Large intestine (tissue), 3 donors: ENCODE data around the gene PLPP3. TPM values are rescaled to one million over a fixed set of nuclear protein-coding genes. Genes with fewer than 3 reads are reported as not detected.

ENCODE experiments used
- DNase-seq, 2 donors: peaks; one replicate each; pipeline versions ENCODE4 v3.0.0 to v3.0.0-alpha.2; 2013
- H3K27ac ChIP-seq: one replicate; pipeline ENCODE4 v1.5.1; 2013; ENCODE audit warnings: low read length
- H3K27me3 ChIP-seq: 2 replicates; pipeline ENCODE4 v1.6.1; 2013; ENCODE audit warnings: low read length; ENCODE audit not compliant: control insufficient read depth, insufficient read depth
- H3K36me3 ChIP-seq: 2 replicates; pipeline ENCODE4 v1.6.1; 2013; ENCODE audit warnings: low read length; ENCODE audit not compliant: control insufficient read depth, insufficient read depth
- H3K4me1 ChIP-seq: one replicate; pipeline ENCODE4 v1.6.1; 2013; ENCODE audit warnings: low read length; ENCODE audit not compliant: control insufficient read depth, insufficient read depth
- H3K4me3 ChIP-seq: one replicate; pipeline ENCODE4 v1.5.1; 2013; ENCODE audit warnings: low read length
- H3K9me3 ChIP-seq: one replicate; pipeline ENCODE4 v1.6.1; 2013; ENCODE audit warnings: mild to moderate bottlenecking, low read depth, low read length, moderate library complexity; ENCODE audit not compliant: control insufficient read depth
- WGBS: methylation state at CpG from one replicate; pipeline ENCODE4 v1.1.5; 2013; ENCODE audit warnings: low lambda C conversion rate; ENCODE audit not compliant: insufficient coverage; 5-methylcytosine and 5-hydroxymethylcytosine counted together
- polyA plus RNA-seq: library from polyadenylated mRNA; unstranded; fragments of 120-200 nt; gene quantifications from one replicate; pipeline ENCODE4 v1.2.1, GENCODE V29; 2013

The PLPP3 gene
- polyA plus RNA-seq, 1 donor, result 74.8 TPM

- no peak for DNase-seq
- H3K27me3 ChIP-seq, result no peaks in the 10 kb centered on the region
- H3K4me1 ChIP-seq, result no peaks in the 10 kb centered on the region
- no peak overlapping the region for H3K27ac ChIP-seq
- no CpG with 5 or more reads among the region's 7 CpGs for WGBS
- H3K9me3 ChIP-seq, result no peaks in the 10 kb centered on the region
- H3K36me3 ChIP-seq, result no peaks in the 10 kb centered on the region
- no peak overlapping the region for H3K4me3 ChIP-seq
These were observed 110.8 kb downstream of the PLPP3 start for GRCh38 chr1:56468518-56468917.

DNA sequence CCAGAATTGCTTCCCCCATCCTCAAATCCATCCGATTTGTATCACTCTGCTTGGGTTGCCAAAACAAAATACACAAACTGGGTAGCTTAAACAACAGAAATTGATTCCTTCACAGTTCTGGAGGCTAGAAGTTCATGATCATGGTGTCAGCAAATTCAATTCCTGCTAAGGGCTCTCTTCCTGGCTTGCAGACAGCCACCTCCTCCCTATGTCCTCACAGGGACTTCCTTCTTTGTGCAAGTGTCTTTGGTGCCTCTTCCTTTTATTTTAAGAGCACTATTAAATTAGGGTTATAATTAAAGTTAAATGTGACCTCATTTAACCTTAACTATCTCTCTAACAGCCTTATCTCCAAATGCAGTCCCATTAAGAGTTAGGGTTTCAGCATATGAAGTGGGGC, 112.8 kb downstream of the PLPP3 start:
- DNase-seq, result no peak
- no peak overlapping the region for H3K4me3 ChIP-seq
- H3K9me3 ChIP-seq, result no peaks in the 10 kb centered on the region
- no peak overlapping the region for H3K27ac ChIP-seq
- WGBS, result no CpG with 5 or more reads among the region's 1 CpG
- H3K4me1 ChIP-seq, result peaks cover 8% of the 10 kb centered on the region
- no peaks in the 10 kb centered on the region for H3K36me3 ChIP-seq
- no peaks in the 10 kb centered on the region for H3K27me3 ChIP-seq

GRCh38 chr1:56464294-56464693, 115.1 kb downstream of the PLPP3 start:
- Histone ChIP-seq H3K9me3 (no peaks in the 10 kb centered on the region), H3K4me1 (peaks cover 17% of the 10 kb centered on the region), H3K36me3 (no peaks in the 10 kb centered on the region), H3K4me3 (no peak overlapping the region), H3K27ac (no peak overlapping the region), H3K27me3 (no peaks in the 10 kb centered on the region)
- WGBS, result no CpG with 5 or more reads among the region's 4 CpGs
- DNase-seq, result no peak

GRCh38 chr1:56463376-56463775, 116.0 kb downstream of the PLPP3 start:
- DNase-seq, result no peak
- 100% methylated on average over 1 of the region's 1 CpG for WGBS
- no peak overlapping the region for H3K27ac ChIP-seq
- H3K4me3 ChIP-seq, result no peak overlapping the region
- H3K9me3 ChIP-seq, result no peaks in the 10 kb centered on the region
- H3K27me3 ChIP-seq, result no peaks in the 10 kb centered on the region
- H3K36me3 ChIP-seq, result no peaks in the 10 kb centered on the region
- peaks cover 17% of the 10 kb centered on the region for H3K4me1 ChIP-seq

DNA sequence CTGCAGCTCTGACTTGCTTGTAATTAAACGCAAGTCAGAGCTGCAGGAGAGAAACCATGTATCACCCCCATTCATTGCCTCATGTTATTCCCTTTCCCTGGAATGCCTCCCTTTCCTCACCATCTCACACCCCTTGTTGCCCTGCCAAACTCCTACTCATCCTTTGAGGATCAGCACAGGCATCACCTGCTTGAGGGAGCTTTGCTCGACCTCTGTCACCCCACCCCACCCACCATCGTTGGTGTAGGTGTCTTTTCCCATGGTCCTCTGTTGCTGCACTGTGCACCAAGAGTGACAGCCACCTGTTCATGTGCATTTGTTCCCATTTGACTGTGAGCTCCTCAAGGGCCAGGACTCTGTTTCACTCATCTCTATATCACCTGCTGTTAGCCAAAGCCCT, 117.2 kb downstream of the PLPP3 start:
- no peaks in the 10 kb centered on the region for H3K27me3 ChIP-seq
- H3K4me1 ChIP-seq, result peaks cover 17% of the 10 kb centered on the region
- no peaks in the 10 kb centered on the region for H3K36me3 ChIP-seq
- H3K27ac ChIP-seq, result peak overlapping the region; percentile 36
- no peak overlapping the region for H3K4me3 ChIP-seq
- DNase-seq, result no peak
- WGBS, result no CpG with 5 or more reads among the region's 3 CpGs
- H3K9me3 ChIP-seq, result no peaks in the 10 kb centered on the region

- H3K36me3 ChIP-seq, result no peaks in the 10 kb centered on the region
- DNase-seq, result peak; percentile 85 to 88
- H3K9me3 ChIP-seq, result no peaks in the 10 kb centered on the region
- no peaks in the 10 kb centered on the region for H3K27me3 ChIP-seq
- 31% methylated on average over 2 of the region's 12 CpGs for WGBS
- H3K4me1 ChIP-seq, result peaks cover 17% of the 10 kb centered on the region
- H3K4me3 ChIP-seq, result no peak overlapping the region
- peak overlapping the region; percentile 36 for H3K27ac ChIP-seq
These were observed 117.9 kb downstream of the PLPP3 start for GRCh38 chr1:56461158-56462127.

DNA sequence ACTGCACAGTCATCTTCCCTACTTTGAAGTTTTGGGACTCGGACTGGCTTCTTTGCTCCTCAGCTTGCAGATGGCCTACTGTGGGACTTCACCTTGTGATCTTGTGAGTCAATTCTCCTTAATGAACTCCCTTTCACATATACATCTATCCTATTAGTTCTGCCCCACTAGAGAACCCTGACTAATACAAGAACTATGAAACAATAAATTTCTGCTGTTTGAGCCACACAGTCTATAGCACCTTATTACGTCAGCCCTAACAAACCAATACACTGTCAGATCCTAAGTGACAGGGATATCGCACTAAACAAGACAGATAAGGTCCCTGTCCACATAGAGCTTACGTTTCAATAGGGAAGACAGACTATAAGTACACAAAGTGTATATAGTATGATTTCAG, 120.1 kb downstream of the PLPP3 start:
- Histone ChIP-seq H3K4me1 (peaks cover 17% of the 10 kb centered on the region), H3K27me3 (no peaks in the 10 kb centered on the region), H3K36me3 (no peaks in the 10 kb centered on the region), H3K9me3 (no peaks in the 10 kb centered on the region), H3K27ac (no peak overlapping the region), H3K4me3 (no peak overlapping the region)
- WGBS, result 93% methylated on average over 2 of the region's 4 CpGs
- DNase-seq, result no peak

GRCh38 chr1:56457756-56458375, 121.5 kb downstream of the PLPP3 start:
- no peaks in the 10 kb centered on the region for H3K9me3 ChIP-seq
- H3K27me3 ChIP-seq, result no peaks in the 10 kb centered on the region
- no peak overlapping the region for H3K4me3 ChIP-seq
- 100% methylated on average over 1 of the region's 10 CpGs for WGBS
- H3K4me1 ChIP-seq, result peaks cover 24% of the 10 kb centered on the region
- H3K36me3 ChIP-seq, result no peaks in the 10 kb centered on the region
- H3K27ac ChIP-seq, result no peak overlapping the region
- DNase-seq, result no peak

- 76% methylated on average over 2 of the region's 12 CpGs for WGBS
- H3K36me3 ChIP-seq, result no peaks in the 10 kb centered on the region
- H3K27me3 ChIP-seq, result no peaks in the 10 kb centered on the region
- H3K4me3 ChIP-seq, result no peak overlapping the region
- no peak overlapping the region for H3K27ac ChIP-seq
- H3K9me3 ChIP-seq, result no peaks in the 10 kb centered on the region
- H3K4me1 ChIP-seq, result peaks cover 30% of the 10 kb centered on the region
- no peak for DNase-seq
These were observed 122.8 kb downstream of the PLPP3 start for GRCh38 chr1:56456435-56457101.

DNA sequence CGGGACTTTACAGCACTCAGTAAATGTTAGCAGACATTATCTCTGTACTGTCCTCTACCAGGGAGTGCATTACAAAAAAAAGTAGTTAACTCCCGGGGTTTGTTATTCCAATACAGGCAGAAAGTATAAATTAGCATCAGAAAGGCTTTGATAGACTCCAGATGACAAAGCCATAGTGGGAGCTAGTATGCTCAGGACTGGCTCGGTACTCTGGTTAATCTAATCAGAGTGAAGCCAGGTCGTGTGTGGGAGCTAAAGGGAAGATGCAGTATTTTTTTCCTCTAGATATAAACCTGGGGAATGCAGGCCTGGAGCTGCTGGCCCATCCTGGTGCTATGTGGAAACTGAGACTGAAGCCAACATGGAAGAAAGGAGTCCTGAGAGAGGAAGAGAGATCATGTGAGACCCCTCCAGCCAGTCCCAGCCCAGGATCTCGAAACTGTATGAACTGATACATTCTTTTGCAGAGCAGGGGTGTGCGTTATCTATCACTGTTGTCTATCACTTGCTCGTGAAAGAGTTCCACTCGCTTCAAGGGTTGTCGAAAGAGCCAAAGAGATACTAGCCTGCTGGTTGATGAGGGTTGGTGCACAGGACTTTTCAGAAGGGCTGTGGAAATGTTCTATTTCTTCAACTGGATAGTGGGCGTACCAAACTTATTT, 125.8 kb downstream of the PLPP3 start:
- Histone ChIP-seq H3K9me3 (no peaks in the 10 kb centered on the region), H3K4me1 (peaks cover 47% of the 10 kb centered on the region), H3K27me3 (no peaks in the 10 kb centered on the region), H3K27ac (peak overlapping the region; percentile 86), H3K4me3 (no peak overlapping the region), H3K36me3 (no peaks in the 10 kb centered on the region)
- WGBS, result 33% methylated on average over 1 of the region's 10 CpGs
- no peak for DNase-seq
